Measurements from ENCODE around the gene UQCRH.

DNA sequence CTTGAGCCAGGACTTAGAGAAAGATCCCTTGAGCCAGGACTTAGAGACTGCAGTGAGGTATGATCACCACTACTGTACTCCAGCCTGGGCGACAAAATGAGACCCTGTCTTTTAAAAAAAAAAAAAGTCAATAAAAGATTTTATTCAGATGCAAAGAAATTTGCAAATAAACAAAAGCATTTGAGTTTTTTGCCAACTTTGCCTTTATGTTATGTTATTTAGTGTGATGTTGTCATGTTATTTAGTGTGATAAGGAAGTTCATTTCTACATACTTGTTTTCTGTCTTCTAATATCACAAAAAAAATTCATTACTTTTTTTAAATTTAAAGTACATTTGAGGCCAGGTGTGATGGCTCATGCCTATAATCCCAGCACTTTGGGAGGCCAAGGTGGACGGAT is 47.0 kb upstream of the UQCRH start:
- TF ChIP-seq, protein P1, sequence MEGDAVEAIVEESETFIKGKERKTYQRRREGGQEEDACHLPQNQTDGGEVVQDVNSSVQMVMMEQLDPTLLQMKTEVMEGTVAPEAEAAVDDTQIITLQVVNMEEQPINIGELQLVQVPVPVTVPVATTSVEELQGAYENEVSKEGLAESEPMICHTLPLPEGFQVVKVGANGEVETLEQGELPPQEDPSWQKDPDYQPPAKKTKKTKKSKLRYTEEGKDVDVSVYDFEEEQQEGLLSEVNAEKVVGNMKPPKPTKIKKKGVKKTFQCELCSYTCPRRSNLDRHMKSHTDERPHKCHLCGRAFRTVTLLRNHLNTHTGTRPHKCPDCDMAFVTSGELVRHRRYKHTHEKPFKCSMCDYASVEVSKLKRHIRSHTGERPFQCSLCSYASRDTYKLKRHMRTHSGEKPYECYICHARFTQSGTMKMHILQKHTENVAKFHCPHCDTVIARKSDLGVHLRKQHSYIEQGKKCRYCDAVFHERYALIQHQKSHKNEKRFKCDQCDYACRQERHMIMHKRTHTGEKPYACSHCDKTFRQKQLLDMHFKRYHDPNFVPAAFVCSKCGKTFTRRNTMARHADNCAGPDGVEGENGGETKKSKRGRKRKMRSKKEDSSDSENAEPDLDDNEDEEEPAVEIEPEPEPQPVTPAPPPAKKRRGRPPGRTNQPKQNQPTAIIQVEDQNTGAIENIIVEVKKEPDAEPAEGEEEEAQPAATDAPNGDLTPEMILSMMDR (IDR thresholded peaks at IDR 0.05), result no peak
- TF ChIP-seq POLR2AphosphoS5 (IDR thresholded peaks at IDR 0.05), result no peak

Data from prostate gland (tissue), 2 donors.